CD4-positive, alpha-beta T cell treated with Interleukin-15 for 4 hours (primary cell): ENCODE results near the gene PRR5L.
"Not testable (repeated sequence)": the region's sequence is repeated elsewhere in the genome, so short reads cannot be mapped to it uniquely, and the experiment has no call there.

ENCODE experiments used
- DNase-seq: peaks from one replicate; pipeline ENCODE4 v3.0.0-alpha.2; 2020; ENCODE audit warnings: low spot score

The PRR5L gene

DNA sequence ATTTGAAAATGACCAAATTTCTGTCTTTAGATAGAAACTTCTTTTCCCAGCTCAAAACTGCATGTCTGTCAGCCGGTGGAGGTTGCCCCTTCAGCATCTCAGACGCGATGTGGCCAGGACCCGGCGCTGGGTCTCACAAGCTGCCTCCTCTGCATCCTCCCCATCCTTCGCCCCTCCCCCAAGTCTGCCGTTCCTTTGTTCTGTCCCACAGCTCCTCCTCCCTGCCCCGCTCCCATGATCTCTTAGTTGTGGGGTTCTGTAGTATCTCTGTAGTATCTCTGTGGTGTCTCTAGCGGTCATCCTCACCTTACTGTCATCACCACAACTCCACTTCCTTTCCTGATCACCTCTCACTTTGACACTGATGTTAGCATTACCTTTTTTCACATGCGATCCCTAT, 164.1 kb downstream of the PRR5L start:
- DNase-seq, result no peak

DNA sequence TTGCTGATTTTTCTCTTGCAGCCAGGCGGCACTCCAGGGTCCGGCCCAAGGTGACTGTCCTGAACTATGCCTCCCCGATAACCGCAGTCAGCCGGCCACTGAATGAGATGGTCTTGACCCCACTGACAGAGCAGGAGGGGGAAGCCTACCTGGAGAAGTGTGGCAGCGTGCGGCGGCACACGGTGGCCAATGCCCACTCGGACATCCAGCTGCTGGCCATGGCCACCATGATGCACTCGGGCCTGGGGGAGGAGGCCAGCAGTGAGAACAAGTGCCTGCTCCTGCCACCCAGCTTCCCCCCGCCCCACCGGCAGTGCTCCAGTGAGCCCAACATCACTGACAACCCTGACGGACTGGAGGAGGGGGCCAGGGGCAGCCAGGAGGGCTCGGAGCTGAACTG, 166.2 kb downstream of the PRR5L start:
- DNase-seq, result no peak

DNA sequence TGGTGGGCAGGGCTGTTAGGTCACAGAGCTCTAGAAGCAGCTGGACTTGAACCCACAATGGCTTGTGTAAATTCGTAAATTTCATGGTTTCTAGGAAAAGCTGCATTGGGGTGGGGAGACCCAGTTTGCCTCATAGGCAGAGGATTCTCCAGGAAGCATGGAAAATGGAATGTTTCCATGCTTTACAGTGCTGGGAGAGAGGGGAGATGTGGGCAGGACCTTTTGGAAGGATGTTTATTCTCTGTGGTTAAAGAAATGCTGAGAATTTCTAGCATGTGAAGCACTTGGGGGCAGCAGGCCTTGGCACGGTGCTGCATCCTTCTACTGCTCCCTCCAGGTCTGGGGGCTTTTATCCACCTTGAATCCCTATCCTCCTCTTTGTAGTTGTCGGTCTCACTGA, 167.7 kb downstream of the PRR5L start:
- DNase-seq, result no peak

DNA sequence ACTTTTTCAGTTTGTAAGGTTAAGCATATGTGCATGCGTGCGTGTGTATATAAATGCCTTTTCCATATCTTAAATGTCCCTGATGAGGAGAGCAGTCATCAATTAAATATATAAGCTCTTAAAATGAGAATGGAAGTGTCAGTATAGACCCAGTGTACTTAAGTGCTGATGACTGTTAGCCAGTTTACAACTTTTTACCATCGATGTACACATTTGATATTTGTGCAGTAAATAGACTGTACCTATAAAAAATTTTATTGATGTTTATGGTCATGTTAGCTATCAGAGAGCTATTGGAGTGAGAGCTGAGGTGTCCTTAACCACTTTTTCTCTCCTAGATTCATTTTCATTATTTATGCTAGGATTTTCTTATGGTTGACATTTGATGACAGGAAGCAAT, 168.6 kb downstream of the PRR5L start:
- no peak for DNase-seq

DNA sequence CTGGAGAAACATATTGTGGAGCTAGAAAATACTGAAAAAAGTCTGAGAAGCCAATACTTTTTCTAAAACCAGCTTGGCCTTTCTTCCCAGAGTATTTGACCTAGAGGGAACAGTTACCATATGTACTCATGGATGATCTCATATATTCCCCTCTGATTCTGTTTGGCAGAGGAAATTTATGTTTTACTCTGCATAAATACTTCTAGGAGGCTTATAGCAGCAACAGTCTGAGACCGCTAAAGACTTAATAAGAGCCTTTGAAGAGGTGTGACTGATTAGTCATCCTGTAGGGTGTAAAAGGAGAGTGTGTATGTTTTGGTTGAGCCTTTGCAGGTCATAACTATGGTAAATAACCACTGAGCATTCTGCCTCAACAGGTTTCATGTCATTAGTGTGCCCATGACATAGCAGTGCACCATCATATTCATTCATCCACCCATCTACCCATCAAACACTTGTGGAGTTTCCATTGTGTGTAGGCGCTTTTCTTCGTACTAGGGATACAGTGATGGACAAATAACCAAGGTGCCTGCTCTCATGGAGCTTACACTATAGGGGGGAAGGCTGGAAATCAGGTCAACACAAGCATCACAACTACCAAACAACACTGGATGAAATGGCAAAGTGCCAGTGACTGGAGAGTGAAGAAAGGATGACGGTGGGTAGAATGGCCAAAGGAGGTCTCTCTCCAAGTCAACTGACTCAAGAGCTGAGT, 169.5 kb downstream of the PRR5L start:
- DNase-seq, result peak; percentile 18

DNA sequence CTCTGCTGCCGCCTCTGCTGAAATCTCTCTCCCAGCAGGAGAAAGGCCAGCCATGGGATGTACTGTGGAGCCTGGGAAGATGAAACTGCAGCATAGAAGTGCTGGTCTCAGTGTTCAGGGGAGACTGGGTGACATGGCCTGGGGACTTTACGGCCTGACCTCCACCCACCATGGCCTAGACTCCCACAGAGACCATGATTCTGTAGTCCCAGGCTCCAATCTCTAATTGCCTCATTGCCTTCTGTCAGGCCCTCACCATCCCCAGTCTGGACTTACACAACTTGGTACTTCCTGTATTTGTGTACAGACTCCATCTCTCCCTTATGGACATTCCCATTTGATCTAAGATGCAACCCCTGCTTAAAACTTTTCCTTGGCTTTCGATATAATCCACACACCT, 170.9 kb downstream of the PRR5L start:
- DNase-seq, result no peak

DNA sequence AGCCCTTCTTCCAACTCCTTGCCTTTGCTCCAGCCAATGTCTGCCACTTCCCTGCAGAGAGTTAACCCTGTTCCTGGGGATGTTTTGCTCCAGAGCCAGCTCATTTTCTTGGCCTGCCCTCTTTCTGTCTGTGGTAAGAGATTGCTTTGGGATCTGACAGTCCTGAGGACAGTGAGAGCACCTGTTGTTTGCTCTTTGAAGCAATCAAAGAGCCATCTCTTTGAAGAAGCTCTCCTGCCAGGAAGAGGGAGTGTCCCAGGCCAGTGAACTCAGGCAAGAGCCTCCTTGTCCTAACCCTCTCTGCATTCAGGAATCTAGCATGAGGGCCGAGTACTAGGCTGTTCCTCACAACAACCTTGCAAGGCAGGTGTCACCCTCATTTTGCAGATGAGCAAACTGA, 171.8 kb downstream of the PRR5L start:
- DNase-seq, result no peak

DNA sequence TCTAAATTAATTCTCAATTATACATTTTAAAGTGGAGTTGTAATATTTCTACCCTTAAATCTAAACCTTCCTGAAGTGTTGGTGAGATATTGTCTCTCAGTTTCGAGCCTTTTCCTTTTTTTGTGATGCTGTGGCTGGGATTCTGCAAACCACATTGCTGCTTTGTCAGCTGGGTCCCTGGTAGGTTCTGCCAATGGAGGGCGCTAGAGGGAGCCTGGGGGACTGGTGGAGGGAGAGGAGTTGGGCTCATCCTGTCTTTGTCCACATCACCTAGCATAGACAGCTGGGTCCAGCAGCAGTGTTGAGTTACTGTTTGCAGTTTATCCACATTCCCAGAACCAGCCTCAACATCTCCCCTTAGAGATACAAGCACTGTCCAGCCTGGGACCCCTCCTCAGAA, 173.0 kb downstream of the PRR5L start:
- peak; percentile 20 for DNase-seq

DNA sequence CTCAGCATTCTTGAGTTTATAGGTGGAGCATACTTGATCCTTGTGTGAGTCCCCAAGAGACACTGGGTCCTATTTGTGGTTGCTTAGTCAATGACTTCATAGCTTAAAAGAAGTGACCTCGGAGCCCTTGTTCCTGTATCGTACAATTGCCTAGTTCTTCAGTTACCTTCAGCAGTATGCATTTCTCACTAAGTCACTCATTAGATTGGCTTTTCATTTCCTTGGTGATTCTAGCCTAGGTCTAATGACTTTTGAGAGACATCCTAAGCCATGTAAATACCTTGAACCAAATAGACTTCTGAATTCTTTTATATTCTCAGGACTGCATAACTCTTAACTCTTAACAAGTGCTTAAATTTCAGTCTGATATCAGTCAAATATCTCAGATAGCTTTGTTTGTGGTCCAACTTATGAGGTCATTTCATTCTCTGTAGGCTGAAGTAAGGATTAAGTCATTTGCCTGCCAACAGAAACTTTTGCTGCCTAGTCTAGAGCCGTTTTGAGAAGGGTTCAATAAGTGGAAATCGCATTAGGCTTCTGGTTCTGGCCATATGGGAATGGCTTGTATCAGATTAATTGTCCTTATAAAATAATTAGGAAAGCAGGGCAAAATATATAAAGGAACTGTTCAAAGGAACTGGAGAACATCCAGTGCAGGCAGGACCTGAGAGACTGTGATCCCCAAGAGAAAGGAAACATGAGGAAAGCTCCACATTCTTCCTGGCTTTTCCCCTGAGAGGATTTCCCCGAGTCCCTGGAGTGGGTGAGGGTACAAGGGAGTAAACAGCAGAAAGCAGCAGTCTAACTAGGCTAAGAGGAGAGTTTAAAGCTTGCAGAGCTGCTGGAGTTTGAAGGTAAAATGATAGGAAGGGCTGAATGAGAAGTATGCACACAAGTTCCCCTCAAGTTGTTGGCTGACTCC, 174.1 kb downstream of the PRR5L start:
- DNase-seq, result no peak

DNA sequence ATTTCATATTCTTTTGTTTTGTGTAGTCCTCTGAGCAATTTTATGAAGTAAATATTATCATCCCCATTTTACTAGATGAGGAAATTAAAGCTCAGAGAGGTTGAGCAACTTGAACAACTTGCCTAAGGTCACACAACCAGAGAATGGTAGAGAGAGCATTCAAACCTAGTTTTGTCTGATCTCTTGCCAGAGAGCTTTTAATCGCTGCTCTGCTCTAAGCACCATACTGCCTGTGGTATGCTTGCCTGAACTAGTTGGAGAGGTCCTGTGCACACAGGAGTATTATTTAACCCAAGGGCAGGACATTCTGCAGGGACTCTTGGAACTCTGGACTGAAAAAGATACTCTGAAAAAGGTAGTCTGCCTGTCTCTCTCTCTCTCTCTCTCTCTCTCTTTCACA, 175.5 kb downstream of the PRR5L start:
- DNase-seq, result no peak

DNA sequence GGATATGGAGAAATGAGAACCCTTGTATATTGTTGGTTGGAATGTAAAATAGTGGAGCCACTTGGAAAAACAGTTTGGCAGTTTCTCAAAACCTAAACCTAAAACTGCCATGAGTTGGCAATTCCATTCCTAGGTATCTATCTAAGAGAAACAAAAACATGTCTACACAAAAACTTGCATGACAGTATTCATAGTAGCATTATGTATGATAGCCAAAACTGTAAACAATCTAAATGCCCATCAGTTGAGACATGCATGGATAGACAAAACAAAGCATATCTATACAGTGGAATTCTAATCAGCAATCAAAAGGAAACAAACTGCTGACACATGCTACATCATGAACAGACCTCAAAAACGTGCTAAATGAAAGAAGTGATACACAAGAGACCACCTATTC, 179.1 kb downstream of the PRR5L start:
- no peak for DNase-seq

DNA sequence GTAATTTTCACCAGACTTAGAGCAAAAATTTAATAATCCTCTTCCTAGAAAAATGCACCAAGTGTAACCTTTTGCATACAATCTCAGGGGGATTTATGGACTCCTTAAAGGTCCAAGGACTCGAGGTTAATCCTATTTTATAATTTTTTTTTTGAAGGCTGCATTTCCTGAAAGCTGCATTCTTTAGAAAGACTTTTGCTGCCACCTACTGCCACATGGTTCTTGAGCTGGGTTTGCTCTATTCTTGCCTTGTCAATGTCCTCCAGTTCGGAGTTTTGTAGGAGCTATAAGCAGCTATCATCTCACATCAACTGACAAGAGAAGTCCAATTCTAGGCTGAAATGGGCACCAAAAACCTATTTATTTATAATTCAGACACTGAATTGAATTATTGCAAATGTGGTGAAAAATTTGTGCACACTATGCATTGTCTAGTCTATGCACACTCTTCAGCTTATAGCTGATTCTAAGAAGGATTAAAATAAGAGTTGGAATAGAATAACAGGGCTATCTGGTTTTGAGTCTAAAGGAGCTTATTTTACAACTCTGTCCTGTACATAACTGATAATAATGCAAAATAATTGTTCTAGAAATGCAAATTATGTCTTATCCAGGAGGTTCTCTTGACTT, 182.7 kb downstream of the PRR5L start:
- DNase-seq, result peak; percentile 33

DNA sequence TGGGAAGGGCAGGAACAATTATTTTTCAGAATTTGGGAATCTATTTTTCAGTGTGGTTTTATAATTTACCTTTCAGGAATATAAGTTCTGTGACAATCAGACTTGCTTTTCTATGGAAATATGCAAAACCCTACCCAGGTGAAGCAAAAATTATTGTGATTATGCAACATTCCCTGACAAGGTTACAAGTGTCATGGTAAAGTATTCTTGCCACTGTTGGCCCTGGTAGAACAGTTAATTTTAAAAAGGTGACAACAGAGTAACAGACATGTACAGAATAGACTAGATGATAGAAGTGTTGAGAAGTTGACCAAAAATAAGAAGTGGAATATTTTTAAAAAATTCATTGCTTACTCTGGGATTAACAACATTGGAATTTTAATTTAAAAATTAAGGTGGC, 184.7 kb downstream of the PRR5L start:
- DNase-seq, result no peak

DNA sequence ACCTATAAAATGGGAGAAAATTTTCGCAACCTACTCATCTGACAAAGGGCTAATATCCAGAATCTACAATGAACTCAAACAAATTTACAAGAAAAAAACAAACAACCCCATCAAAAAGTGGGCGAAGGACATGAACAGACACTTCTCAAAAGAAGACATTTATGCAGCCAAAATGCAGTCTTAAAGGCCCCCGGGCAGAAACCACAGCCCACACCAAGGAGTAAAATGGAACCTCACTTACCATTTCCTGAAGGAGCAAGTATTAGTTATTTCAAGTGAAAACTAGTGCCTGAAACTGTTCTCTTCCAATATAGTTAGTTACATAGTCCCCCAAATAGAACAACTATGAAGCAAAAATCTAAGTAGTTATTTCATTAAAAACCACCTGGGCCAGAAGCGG, 187.0 kb downstream of the PRR5L start:
- not testable (repeated sequence) for DNase-seq

DNA sequence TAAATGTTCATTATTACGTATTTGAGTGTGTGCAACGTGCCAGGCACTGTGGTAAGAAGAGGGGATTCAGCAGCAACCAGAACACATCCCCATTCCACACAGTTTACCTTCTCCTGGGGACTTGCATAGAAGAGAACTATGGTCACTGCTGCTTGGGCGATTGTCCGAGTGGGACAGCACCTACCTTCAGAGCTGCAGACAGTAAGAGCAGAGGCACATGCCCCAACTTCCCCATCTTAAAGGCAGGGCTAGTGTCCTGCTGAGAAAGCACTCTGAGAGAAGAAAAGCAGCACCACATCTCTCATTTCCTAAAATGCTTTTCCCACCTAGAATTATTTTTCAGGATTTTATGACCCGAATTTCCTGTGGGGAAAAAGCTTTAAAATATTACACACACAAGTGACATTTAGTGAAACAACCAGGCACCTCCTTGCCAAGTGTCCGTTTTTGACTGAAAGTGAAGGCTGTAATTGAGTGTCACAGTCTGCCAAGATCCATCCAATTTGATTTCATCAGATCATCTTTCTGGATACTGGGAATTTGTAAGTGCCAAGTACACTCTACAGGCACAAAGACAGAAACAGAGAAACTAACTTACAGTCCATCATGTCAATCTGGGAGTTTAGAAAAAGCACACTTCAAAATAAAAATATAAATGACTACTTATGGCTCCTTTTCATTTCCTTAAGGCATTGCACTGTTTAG, 189.4 kb downstream of the PRR5L start:
- DNase-seq, result no peak

DNA sequence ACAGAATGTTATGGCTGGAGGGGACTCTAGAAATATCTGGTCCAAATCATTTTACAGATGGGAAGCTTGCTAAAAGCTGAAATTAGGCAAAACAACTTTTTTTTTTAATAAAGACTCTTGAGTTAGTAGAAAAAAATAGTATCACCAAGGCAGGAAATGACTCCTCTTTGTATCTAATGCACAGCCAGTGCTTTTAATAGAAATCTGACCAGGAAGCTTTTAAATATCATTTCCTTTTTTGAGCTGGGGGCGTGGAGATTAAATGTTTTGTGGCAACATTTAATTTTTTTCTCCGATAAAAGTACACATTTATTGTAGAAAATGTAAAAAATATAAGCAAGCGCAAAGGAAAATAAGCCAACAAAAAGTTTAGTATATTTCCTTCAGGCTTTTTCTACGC, 191.5 kb downstream of the PRR5L start:
- no peak for DNase-seq

DNA sequence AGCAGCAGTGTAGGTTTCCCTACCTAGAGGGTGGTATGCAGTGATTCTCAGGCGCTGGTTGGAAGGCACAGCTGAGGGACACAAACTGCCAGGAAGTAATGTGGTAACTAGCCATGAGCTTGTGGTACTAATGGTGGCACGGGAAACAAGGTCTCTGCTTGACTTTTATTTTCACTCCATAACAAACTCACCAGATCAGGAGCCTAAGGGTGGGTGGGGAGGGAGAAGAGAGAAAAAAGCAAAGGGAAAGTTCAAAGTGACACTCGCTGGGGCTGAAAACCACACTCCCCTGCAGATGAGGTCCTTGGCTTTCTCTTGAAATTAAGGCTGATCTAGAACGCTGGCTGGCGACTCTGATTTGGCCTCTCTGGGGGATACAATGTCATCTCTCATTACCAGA, 192.0 kb downstream of the PRR5L start:
- DNase-seq, result no peak

DNA sequence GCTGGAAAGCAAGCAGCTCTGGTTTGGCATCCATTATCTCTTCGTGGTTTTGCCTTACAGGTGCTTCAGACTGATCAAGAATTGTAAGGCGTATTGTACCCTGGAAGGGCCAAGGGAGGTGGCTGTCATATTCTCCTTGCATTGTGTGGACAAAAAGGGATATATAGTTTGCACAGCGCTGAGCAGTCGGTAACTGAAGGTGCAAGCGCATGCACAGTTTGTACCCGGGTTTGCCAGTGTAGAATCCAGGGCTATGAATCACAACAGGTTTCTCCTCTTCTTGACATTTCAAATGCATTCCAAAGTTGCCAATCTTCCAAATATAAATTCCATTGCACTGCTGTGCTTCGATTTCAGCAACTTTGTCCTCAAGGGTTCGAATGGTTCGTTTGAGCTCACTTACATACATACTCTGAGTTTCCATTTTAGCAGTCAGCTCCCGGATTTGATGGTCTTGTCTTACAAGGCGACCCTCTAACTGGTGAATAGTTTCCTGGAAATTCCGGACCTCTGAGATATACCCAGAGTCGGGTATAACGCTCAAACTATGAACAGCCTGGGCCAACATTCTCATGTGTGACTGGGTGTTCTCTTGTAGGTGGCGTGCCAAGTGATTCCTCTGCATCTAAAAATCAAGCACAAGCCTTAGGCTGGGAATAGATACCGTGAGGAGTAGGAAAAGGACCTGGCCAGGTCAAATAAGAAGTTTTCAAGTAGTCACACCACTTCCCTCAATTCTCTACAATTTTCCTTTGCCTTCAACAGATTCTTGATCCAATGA, 194.1 kb downstream of the PRR5L start:
- DNase-seq, result no peak

DNA sequence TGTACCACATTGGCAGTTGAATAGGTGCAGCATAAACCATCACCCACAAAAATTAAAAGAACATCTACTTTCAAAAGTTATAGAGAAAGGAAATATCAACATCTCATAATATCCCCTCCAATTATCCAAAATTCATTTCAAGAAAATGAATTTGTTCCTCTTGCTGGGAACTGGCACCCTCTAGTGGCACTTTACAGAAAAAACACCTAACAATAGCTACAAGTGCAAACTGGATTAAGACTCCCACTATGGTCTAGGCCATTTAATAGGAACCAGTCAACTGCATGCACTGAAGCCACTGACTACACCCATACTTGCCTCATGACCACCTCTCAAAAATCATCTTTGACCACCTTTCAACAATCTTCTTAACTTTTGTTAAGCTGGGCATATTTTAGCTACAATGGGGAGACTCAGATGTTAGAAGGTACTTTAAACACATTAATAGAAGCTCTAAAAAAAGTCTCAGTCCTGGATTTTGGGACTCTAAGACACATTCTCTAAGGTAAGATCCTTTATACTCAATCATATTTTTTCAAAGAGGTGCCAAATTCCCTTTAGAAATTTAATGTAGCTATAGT, 196.7 kb downstream of the PRR5L start:
- DNase-seq, result peak; percentile 58

DNA sequence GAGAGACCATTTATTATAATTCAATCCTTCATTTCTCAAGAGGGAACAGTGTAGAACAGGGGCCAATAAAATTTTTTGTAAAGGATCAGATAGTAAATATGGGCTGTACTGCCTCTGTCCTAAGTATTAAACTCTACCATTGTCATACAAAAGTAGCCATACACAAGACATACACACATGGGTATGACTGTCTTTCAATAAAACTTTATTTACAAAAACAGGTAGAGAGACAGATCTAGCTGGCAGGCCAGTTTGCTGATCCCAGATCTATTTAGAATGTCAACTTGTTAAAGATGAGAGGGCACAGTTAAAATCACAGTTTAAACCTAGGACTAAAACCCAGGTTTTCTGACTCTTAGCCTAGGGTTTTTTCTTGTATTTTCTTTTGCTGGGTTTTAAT, 197.2 kb downstream of the PRR5L start:
- no peak for DNase-seq

DNA sequence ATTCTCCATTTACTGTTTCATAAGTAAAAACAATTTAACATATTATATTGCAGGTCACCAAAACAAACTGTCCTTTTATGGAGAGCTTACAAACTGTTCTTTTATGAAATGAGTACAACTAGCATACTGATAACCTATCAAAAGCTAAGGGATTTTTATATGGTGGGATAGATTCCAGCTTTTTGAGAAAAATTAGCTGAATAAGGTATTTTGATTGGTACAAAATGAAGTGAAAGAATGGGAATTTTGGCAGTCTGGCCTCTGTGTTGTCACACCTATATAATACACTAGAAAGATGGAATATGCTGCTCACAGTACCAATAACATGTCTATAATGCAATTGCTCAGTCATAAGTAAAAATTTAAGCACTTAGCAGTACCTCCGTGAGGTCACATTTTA, 202.6 kb downstream of the PRR5L start:
- DNase-seq, result no peak
